ENCODE data around the gene UTY.
"Not testable (repeated sequence)": the region's sequence is repeated elsewhere in the genome, so short reads cannot be mapped to it uniquely, and the experiment has no call there.

Gene UTY

GRCh38 chrY:13307959-13308358 is 171.9 kb downstream of the UTY start:
- DNase-seq (ENCODE audit: low read depth): no peak
- H3K4me3 ChIP-seq (ENCODE audit: low read length): no peak overlapping the region
- TF ChIP-seq, protein P1, sequence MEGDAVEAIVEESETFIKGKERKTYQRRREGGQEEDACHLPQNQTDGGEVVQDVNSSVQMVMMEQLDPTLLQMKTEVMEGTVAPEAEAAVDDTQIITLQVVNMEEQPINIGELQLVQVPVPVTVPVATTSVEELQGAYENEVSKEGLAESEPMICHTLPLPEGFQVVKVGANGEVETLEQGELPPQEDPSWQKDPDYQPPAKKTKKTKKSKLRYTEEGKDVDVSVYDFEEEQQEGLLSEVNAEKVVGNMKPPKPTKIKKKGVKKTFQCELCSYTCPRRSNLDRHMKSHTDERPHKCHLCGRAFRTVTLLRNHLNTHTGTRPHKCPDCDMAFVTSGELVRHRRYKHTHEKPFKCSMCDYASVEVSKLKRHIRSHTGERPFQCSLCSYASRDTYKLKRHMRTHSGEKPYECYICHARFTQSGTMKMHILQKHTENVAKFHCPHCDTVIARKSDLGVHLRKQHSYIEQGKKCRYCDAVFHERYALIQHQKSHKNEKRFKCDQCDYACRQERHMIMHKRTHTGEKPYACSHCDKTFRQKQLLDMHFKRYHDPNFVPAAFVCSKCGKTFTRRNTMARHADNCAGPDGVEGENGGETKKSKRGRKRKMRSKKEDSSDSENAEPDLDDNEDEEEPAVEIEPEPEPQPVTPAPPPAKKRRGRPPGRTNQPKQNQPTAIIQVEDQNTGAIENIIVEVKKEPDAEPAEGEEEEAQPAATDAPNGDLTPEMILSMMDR (conservative IDR thresholded peaks at IDR 0.05; ENCODE audit: low read depth, low read length): no peak

GRCh38 chrY:13300795-13301194 is 179.0 kb downstream of the UTY start:
- no peak overlapping the region for H3K4me3 ChIP-seq (ENCODE audit: low read length)
- DNase-seq (ENCODE audit: low read depth): no peak
- TF ChIP-seq, protein P1 (conservative IDR thresholded peaks at IDR 0.05; ENCODE audit: low read depth, low read length): no peak

DNA sequence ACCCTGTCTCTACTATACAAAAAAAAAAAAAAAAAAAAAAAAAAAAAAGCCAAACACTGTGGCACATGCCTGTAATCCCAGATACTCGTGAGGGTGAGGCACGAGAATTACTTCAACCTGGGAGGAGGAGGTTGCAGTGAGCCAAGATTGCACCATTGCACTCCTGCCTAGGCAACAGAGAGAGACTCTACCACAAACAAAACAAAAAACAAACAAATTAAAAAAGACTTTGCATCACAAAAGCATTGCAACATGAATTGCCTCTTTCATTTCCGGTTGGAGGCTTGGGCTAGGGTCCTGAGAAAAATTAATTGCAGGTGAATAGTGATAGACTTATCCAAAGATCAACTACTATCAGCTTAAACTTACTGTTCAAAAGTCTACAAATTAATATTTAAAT is 180.4 kb downstream of the UTY start:
- TF ChIP-seq, protein P1 (conservative IDR thresholded peaks at IDR 0.05; ENCODE audit: low read depth, low read length): no peak
- DNase-seq (ENCODE audit: low read depth): no peak
- no peak overlapping the region for H3K4me3 ChIP-seq (ENCODE audit: low read length)

- DNase-seq (ENCODE audit: low read depth): no peak
- TF ChIP-seq, protein P1 (conservative IDR thresholded peaks at IDR 0.05; ENCODE audit: low read depth, low read length): no peak
- H3K4me3 ChIP-seq (ENCODE audit: low read length): no peak overlapping the region
These were observed 183.5 kb downstream of the UTY start for GRCh38 chrY:13296176-13296890.

DNA sequence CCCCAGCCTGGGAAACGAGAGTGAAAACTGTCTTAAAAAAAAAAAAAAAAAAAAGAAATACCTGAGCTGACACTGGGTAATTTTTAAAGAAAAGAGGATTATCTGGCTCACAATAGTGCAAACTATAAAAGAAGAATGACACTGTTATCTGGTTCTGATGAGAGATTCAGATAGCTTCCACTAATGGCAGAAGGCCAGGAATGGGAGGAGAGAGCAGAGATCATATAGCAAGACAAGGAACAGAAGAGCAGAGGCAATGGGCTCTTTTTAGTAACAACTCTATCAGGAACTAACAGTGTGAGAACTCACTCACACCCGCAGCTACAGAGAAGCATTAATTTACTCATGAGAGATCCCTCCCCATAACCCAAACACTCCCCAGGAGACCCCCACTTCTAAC is 184.8 kb downstream of the UTY start:
- DNase-seq (ENCODE audit: low read depth): no peak
- H3K4me3 ChIP-seq (ENCODE audit: low read length): no peak overlapping the region
- TF ChIP-seq, protein P1 (conservative IDR thresholded peaks at IDR 0.05; ENCODE audit: low read depth, low read length): no peak

DNA sequence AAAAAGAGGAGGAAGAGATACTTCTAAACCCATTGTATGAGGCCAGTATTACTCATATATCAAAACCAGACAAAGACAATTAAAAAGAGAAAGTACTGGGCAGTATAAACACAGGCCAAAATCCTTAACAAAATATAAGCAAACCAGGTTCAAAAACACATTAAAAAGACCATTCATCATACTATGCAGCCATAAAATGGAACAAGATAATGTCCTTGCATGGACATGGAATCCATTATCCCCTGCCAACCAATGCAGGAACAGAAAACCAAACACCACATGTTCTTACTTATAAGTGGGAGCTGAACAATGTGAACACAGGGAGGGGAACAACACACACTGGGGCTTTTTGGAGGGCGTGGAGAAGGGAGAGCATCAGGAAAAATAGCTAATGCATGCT is 188.6 kb downstream of the UTY start:
- no peak for DNase-seq (ENCODE audit: low read depth)
- TF ChIP-seq, protein P1 (conservative IDR thresholded peaks at IDR 0.05; ENCODE audit: low read depth, low read length): no peak
- H3K4me3 ChIP-seq (ENCODE audit: low read length): no peak overlapping the region

DNA sequence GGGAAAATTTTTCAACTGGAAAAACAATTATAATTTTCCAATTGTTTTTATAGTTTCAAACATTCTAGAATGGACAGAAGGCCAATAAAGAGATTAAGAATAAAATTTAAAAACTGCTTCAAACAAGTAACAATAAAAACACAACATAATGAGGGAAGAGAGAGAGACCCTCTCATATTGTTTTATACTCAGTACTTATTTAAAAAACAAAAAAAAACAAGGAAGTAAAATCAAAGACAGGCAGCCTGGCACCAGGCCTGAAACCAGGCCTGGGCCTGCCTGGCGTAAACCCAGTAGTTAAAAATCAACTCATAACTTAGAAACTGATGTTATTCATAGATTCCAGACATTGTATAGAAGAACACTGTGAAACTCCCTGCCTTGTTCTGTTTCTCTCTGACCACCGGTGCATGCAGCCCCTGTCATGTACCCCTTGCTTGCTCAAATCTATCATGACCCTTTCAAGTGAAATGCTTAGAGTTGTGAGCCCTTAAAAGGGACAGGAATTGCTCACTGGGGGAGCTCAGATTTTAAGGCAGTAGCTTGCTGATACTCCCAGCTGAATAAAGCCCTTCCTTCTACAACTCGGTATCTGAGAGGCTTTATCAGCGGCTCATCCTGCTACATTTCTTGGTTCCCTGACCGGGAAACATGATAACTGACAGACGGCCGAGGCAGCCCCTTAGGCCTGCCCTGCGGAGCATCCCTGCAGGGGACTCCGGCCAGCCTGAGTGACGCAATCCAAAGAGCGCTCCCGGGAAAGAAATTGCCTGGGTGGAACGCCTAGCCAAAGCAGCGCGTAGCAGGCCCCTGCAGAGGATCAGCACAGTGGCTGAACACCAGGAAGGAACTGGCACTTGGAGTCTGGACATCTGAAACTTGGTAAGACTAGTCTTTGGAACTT is 197.4 kb downstream of the UTY start:
- H3K4me3 ChIP-seq (ENCODE audit: low read length); DNase-seq (ENCODE audit: low read depth): not testable (repeated sequence)
